HepG2 (cell line): ENCODE measurements around the gene FASTK. TPM values are rescaled to one million over a fixed set of nuclear protein-coding genes. Genes with fewer than 3 reads are reported as not detected.

ENCODE experiments used
- AGO2 ChIP-seq: fragments of 200-400 bp; formaldehyde crosslinking; optimal IDR thresholded peaks from 2 replicates; pipeline ENCODE3; 2017; ENCODE audit warnings: mild to moderate bottlenecking, low read depth, low read length, moderate library complexity
- ATF2 ChIP-seq: sonication (generic); formaldehyde crosslinking; IDR thresholded peaks from 2 replicates; pipeline ENCODE4 v1.4.0; 2020; ENCODE audit warnings: missing genetic modification reagents
- DMTF1 ChIP-seq: sonication (generic); formaldehyde crosslinking; IDR thresholded peaks from 2 replicates; pipeline ENCODE4 v1.4.0; 2020; ENCODE audit warnings: mild to moderate bottlenecking, missing genetic modification reagents
- ELF1 ChIP-seq: sonication (generic); formaldehyde crosslinking; IDR thresholded peaks from 2 replicates; pipeline ENCODE4 v1.4.0; 2020; ENCODE audit warnings: missing genetic modification reagents
- HDAC2 ChIP-seq: sonication (generic); formaldehyde crosslinking; IDR thresholded peaks from 2 replicates; pipeline ENCODE4 v1.4.0; 2020; ENCODE audit warnings: missing genetic modification reagents
- HNRNPLL ChIP-seq: fragments of 200-400 bp; formaldehyde crosslinking; IDR thresholded peaks from 2 replicates; pipeline ENCODE4 v1.6.1; 2017; ENCODE audit warnings: mild to moderate bottlenecking, low read depth, low read length; ENCODE audit not compliant: poor library complexity, severe bottlenecking
- KDM3A ChIP-seq: IDR thresholded peaks from 2 replicates; pipeline ENCODE4 v1.6.1; 2018; ENCODE audit warnings: low read depth, missing compliant biosample characterization
- MEIS2 ChIP-seq: sonication (generic); formaldehyde crosslinking; IDR thresholded peaks from 2 replicates; pipeline ENCODE4 v1.9.0; 2021; ENCODE audit warnings: mild to moderate bottlenecking, missing genetic modification reagents
- SAFB2 ChIP-seq: sonication (generic); formaldehyde crosslinking; IDR thresholded peaks from 2 replicates; pipeline ENCODE4 v1.5.1; 2020; ENCODE audit warnings: missing genetic modification reagents, low read depth, mild to moderate bottlenecking, borderline replicate concordance
- SAP130 ChIP-seq: IDR thresholded peaks from 2 replicates; pipeline ENCODE4 v1.6.1; 2016; ENCODE audit warnings: low read depth
- SP5 ChIP-seq: IDR thresholded peaks from 2 replicates; pipeline ENCODE4 v1.6.1; 2016; ENCODE audit warnings: low read depth, borderline replicate concordance
- STAG1 ChIP-seq: sonication (generic); formaldehyde crosslinking; IDR thresholded peaks from 2 replicates; pipeline ENCODE4 v1.4.0; 2020; ENCODE audit warnings: missing genetic modification reagents
- THAP11 ChIP-seq: IDR thresholded peaks from 2 replicates; pipeline ENCODE4 v1.6.1; 2016; ENCODE audit warnings: missing biosample characterization, missing genetic modification reagents
- XRCC5 ChIP-seq: fragments of 200-400 bp; formaldehyde crosslinking; optimal IDR thresholded peaks from 2 replicates; pipeline ENCODE3; 2017; ENCODE audit warnings: mild to moderate bottlenecking, low read length
- ZNF333 ChIP-seq: sonication (generic); formaldehyde crosslinking; IDR thresholded peaks from 2 replicates; pipeline ENCODE4 v1.4.0; 2020; ENCODE audit warnings: mild to moderate bottlenecking, missing genetic modification reagents, borderline replicate concordance
- ZNF709 ChIP-seq: sonication (generic); formaldehyde crosslinking; IDR thresholded peaks from 2 replicates; pipeline ENCODE4 v1.5.0; 2020; ENCODE audit warnings: mild to moderate bottlenecking, missing genetic modification reagents
- polyA plus RNA-seq, 8 experiments: library from polyadenylated mRNA; depleted of rRNA in 3 of 8; stranded (reverse) in 7 of 8; unstranded in 1 of 8; fragments of >200 nt; fragmentation: Illumina TruSeq in 4 of 8; extraction: Trizol in 4 of 8; gene quantifications; 2 replicates each; pipeline versions ENCODE4 v1.2.1 to v1.2.3, GENCODE V29; 2011 to 2016; ENCODE audit warnings: low read depth in 4 of 8, missing spikeins in 1 of 8, mixed read lengths in 1 of 8; ENCODE audit not compliant: insufficient read depth in 1 of 8
- total RNA-seq, 5 experiments: library from RNA; depleted of rRNA; stranded (reverse); fragments of >200 nt; fragmentation: Illumina TruSeq; extraction: Trizol; gene quantifications; 2 replicates each; pipeline ENCODE4 v1.2.3, GENCODE V29; 2016; ENCODE audit warnings: low read depth in 1 of 5
- TF ChIP-seq, protein P1 (sequence below): sonication (generic); formaldehyde crosslinking; IDR thresholded peaks from 2 replicates; pipeline ENCODE4 v1.4.0; 2020; ENCODE audit warnings: missing genetic modification reagents
- TF ChIP-seq, protein P2 (sequence below): sonication (generic); formaldehyde crosslinking; IDR thresholded peaks from 2 replicates; pipeline ENCODE4 v1.9.0; 2022; ENCODE audit warnings: low read depth, missing genetic modification reagents
- TF ChIP-seq, protein P3 (sequence below), 2 experiments: IDR thresholded peaks; 2 replicates each; pipeline ENCODE4 v1.6.1; 2011 to 2012; ENCODE audit warnings: low read length in 2 of 2, borderline replicate concordance in 1 of 2, low read depth in 1 of 2, mild to moderate bottlenecking in 1 of 2, moderate library complexity in 1 of 2

FASTK gene
- total and polyA plus RNA-seq, 2 of the 13 experiments (the other 11 are each of a cell fraction or from before 2014, with no cell fraction given): 52.9 to 55.7 TPM

GRCh38 chr7:151110941-151111645 lies 30.5 kb upstream of the FASTK start (continued):
- TF ChIP-seq, protein P1, sequence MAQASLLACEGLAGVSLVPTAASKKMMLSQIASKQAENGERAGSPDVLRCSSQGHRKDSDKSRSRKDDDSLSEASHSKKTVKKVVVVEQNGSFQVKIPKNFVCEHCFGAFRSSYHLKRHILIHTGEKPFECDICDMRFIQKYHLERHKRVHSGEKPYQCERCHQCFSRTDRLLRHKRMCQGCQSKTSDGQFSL: peak; percentile 35; the same call in 1 of the 2 replicates
- TF ChIP-seq XRCC5 (peak; percentile 54), ATF2 (CRISPR knock-in tag) (0 out of 2 replicates have a peak, but pooled peaks have one; percentile 27), THAP11 (CRISPR knock-in tag) (peak; percentile 79), ZNF709 (0 out of 2 replicates have a peak, but pooled peaks have one; percentile 30), DMTF1 (CRISPR knock-in tag) (no peak), SAFB2 (CRISPR knock-in tag) (no peak), KDM3A (CRISPR knock-in tag) (0 out of 2 replicates have a peak, but pooled peaks have one; percentile 35), ELF1 (CRISPR knock-in tag) (0 out of 2 replicates have a peak, but pooled peaks have one; percentile 18), SP5 (no peak), ZNF333 (CRISPR knock-in tag) (no peak), HDAC2 (CRISPR knock-in tag) (peak; percentile 43; the same call in 1 of the 2 replicates), HNRNPLL (no peak), MEIS2 (CRISPR knock-in tag) (0 out of 2 replicates have a peak, but pooled peaks have one; percentile 33), AGO2 (peak; percentile 20), SAP130 (peak; percentile 64), STAG1 (CRISPR knock-in tag) (peak; percentile 93)
- TF ChIP-seq, protein P2, sequence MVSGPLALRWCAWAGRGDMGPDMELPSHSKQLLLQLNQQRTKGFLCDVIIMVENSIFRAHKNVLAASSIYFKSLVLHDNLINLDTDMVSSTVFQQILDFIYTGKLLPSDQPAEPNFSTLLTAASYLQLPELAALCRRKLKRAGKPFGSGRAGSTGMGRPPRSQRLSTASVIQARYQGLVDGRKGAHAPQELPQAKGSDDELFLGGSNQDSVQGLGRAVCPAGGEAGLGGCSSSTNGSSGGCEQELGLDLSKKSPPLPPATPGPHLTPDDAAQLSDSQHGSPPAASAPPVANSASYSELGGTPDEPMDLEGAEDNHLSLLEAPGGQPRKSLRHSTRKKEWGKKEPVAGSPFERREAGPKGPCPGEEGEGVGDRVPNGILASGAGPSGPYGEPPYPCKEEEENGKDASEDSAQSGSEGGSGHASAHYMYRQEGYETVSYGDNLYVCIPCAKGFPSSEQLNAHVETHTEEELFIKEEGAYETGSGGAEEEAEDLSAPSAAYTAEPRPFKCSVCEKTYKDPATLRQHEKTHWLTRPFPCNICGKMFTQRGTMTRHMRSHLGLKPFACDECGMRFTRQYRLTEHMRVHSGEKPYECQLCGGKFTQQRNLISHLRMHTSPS (CRISPR knock-in tag): no peak
- TF ChIP-seq, protein P3, sequence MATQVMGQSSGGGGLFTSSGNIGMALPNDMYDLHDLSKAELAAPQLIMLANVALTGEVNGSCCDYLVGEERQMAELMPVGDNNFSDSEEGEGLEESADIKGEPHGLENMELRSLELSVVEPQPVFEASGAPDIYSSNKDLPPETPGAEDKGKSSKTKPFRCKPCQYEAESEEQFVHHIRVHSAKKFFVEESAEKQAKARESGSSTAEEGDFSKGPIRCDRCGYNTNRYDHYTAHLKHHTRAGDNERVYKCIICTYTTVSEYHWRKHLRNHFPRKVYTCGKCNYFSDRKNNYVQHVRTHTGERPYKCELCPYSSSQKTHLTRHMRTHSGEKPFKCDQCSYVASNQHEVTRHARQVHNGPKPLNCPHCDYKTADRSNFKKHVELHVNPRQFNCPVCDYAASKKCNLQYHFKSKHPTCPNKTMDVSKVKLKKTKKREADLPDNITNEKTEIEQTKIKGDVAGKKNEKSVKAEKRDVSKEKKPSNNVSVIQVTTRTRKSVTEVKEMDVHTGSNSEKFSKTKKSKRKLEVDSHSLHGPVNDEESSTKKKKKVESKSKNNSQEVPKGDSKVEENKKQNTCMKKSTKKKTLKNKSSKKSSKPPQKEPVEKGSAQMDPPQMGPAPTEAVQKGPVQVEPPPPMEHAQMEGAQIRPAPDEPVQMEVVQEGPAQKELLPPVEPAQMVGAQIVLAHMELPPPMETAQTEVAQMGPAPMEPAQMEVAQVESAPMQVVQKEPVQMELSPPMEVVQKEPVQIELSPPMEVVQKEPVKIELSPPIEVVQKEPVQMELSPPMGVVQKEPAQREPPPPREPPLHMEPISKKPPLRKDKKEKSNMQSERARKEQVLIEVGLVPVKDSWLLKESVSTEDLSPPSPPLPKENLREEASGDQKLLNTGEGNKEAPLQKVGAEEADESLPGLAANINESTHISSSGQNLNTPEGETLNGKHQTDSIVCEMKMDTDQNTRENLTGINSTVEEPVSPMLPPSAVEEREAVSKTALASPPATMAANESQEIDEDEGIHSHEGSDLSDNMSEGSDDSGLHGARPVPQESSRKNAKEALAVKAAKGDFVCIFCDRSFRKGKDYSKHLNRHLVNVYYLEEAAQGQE (IDR thresholded peaks at IDR 0.05; ENCODE audit: borderline replicate concordance in 1 of 2, low read depth in 1 of 2, low read length in 2 of 2): no peak
